Neuronal stem cell (in vitro differentiated cells): ENCODE results near the gene PDE6H.

ENCODE experiments used
- DNase-seq: peaks from one replicate; pipeline ENCODE4 v3.0.0-alpha.2; 2013; ENCODE audit warnings: low spot score
- H2AFZ ChIP-seq: one replicate; pipeline ENCODE4 v1.6.1; 2013; ENCODE audit warnings: mild to moderate bottlenecking, low read length, inconsistent platforms
- H2AK5ac ChIP-seq: 2 replicates; pipeline ENCODE4 v1.6.1; 2013; ENCODE audit warnings: low read depth, mild to moderate bottlenecking, inconsistent platforms, low read length, moderate library complexity, mixed read lengths
- H2BK120ac ChIP-seq: 2 replicates; pipeline ENCODE4 v1.6.1; 2013; ENCODE audit warnings: low read depth, mild to moderate bottlenecking, inconsistent platforms, low read length, moderate library complexity, mixed read lengths
- H2BK12ac ChIP-seq: one replicate; pipeline ENCODE4 v1.6.1; 2013; ENCODE audit warnings: low read length, inconsistent platforms
- H2BK15ac ChIP-seq: 2 replicates; pipeline ENCODE4 v1.6.1; 2013; ENCODE audit warnings: mild to moderate bottlenecking, low read length, inconsistent platforms, mixed read lengths
- H2BK5ac ChIP-seq: one replicate; pipeline ENCODE4 v1.6.1; 2013; ENCODE audit warnings: inconsistent platforms, mild to moderate bottlenecking, low read length, moderate library complexity
- H3K14ac ChIP-seq: one replicate; pipeline ENCODE4 v1.6.1; 2013; ENCODE audit warnings: low read length, inconsistent platforms
- H3K18ac ChIP-seq: 2 replicates; pipeline ENCODE4 v1.6.1; 2013; ENCODE audit warnings: low read length, inconsistent platforms
- H3K23ac ChIP-seq: 2 replicates; pipeline ENCODE4 v1.6.1; 2013; ENCODE audit warnings: low read depth, mild to moderate bottlenecking, mixed read lengths, low read length, inconsistent platforms; ENCODE audit not compliant: poor library complexity
- H3K27ac ChIP-seq: replicated peaks from 3 replicates; pipeline ENCODE4 v1.5.1; 2013; ENCODE audit warnings: low read length, inconsistent platforms
- H3K27me3 ChIP-seq, 3 experiments: 2 replicates each; pipeline ENCODE4 v1.6.1; 2013; ENCODE audit warnings: low read length in 3 of 3, mild to moderate bottlenecking in 2 of 3, inconsistent platforms in 1 of 3, low read depth in 1 of 3, mixed read lengths in 1 of 3, moderate library complexity in 1 of 3; ENCODE audit not compliant: control insufficient read depth in 3 of 3, insufficient read depth in 3 of 3
- H3K36me3 ChIP-seq, 2 donors: replicated peaks in 1 of 2; 2 replicates each; pipeline ENCODE4 v1.6.1; 2013; ENCODE audit warnings: low read length in 2 of 2; ENCODE audit not compliant: control insufficient read depth in 2 of 2, insufficient read depth in 2 of 2
- H3K4ac ChIP-seq: 2 replicates; pipeline ENCODE4 v1.6.1; 2013; ENCODE audit warnings: inconsistent platforms, mild to moderate bottlenecking, low read length, moderate library complexity
- H3K4me1 ChIP-seq, 2 donors: 1 replicate in 1 of 2; 2 replicates in 1 of 2; pipeline ENCODE4 v1.6.1; 2013; ENCODE audit warnings: low read length in 2 of 2, low read depth in 1 of 2; ENCODE audit not compliant: control insufficient read depth in 2 of 2, insufficient read depth in 1 of 2
- H3K4me2 ChIP-seq: one replicate; pipeline ENCODE4 v1.6.1; 2013; ENCODE audit warnings: mild to moderate bottlenecking, low read length, inconsistent platforms; ENCODE audit not compliant: insufficient read depth, poor library complexity, severe bottlenecking
- H3K4me3 ChIP-seq, 2 donors: 2 replicates each; pipeline ENCODE4 v1.5.1; 2013; ENCODE audit warnings: low read length in 2 of 2, mild to moderate bottlenecking in 2 of 2, inconsistent platforms in 1 of 2, moderate library complexity in 1 of 2
- H3K79me1 ChIP-seq: one replicate; pipeline ENCODE4 v1.6.1; 2013; ENCODE audit warnings: low read depth, mild to moderate bottlenecking, inconsistent platforms, low read length, moderate library complexity
- H3K9ac ChIP-seq: one replicate; pipeline ENCODE4 v1.6.1; 2013; ENCODE audit warnings: mild to moderate bottlenecking, low read depth, low read length, inconsistent platforms; ENCODE audit not compliant: poor library complexity
- H3K9me3 ChIP-seq, 2 donors: replicated peaks in 1 of 2; 2 replicates each; pipeline versions ENCODE3 to v1.6.1; 2013; ENCODE audit warnings: low read length in 2 of 2, mild to moderate bottlenecking in 2 of 2, inconsistent platforms in 1 of 2, low read depth in 1 of 2, mixed read lengths in 1 of 2, moderate library complexity in 1 of 2; ENCODE audit not compliant: control insufficient read depth in 2 of 2, insufficient read depth in 1 of 2
- H4K8ac ChIP-seq: one replicate; pipeline ENCODE4 v1.6.1; 2013; ENCODE audit warnings: low read depth, mild to moderate bottlenecking, inconsistent platforms, low read length, moderate library complexity
- H4K91ac ChIP-seq: one replicate; pipeline ENCODE4 v1.6.1; 2013; ENCODE audit warnings: low read length, low read depth, mild to moderate bottlenecking, inconsistent platforms; ENCODE audit not compliant: poor library complexity
- WGBS, 2 donors: extraction: QIAGEN DNeasy Blood & Tissue Kit; methylation state at CpG; one replicate each; pipeline ENCODE4 v1.1.7; 2013; ENCODE audit warnings: missing lambda C conversion rate in 2 of 2, mixed read lengths in 1 of 2; ENCODE audit not compliant: insufficient read length in 2 of 2, insufficient replicate concordance in 1 of 2; ENCODE audit errors: extremely low coverage in 2 of 2; 5-methylcytosine and 5-hydroxymethylcytosine counted together

The PDE6H gene

GRCh38 chr12:14997998-14998397 lies 25.2 kb downstream of the PDE6H start:
- Histone ChIP-seq H3K4me2 (no peak overlapping the region), H3K27ac (no peak overlapping the region), H3K14ac (no peak overlapping the region), H2BK15ac (no peak overlapping the region), H3K4me1 (peaks cover 0 to 8% of the 10 kb centered on the region in 2 donors), H4K8ac (no peak overlapping the region), H2AK5ac (no peak overlapping the region), H3K18ac (no peak overlapping the region), H3K27me3 (peaks cover 0 to 8% (median 0%) of the 10 kb centered on the region in 3 experiments), H2AFZ (no peak overlapping the region), H4K91ac (no peak overlapping the region), H2BK12ac (no peak overlapping the region), H3K4ac (no peak overlapping the region), H3K23ac (no peak overlapping the region), H3K4me3 (no peak overlapping the region), H3K9ac (no peak overlapping the region), H3K9me3 (no peaks in the 10 kb centered on the region), H2BK5ac (no peak overlapping the region), H3K36me3 (no peaks in the 10 kb centered on the region), H3K79me1 (no peaks in the 10 kb centered on the region), H2BK120ac (no peak overlapping the region)
- no CpG with 5 or more reads among the region's 3 CpGs for WGBS, 2 donors
- no peak for DNase-seq

GRCh38 chr12:14999021-14999694 lies 26.3 kb downstream of the PDE6H start:
- H2BK12ac ChIP-seq = no peak overlapping the region
- no peak overlapping the region for H3K4me3 ChIP-seq
- peaks cover 0 to 13% (median 0%) of the 10 kb centered on the region in 3 experiments for H3K27me3 ChIP-seq
- H3K27ac ChIP-seq = no peak overlapping the region
- H2BK5ac ChIP-seq = no peak overlapping the region
- no peak for DNase-seq
- H2BK15ac ChIP-seq = no peak overlapping the region
- H2AK5ac ChIP-seq = no peak overlapping the region
- H2AFZ ChIP-seq = no peak overlapping the region
- H4K91ac ChIP-seq = no peak overlapping the region
- no peak overlapping the region for H3K4ac ChIP-seq
- no peak overlapping the region for H3K18ac ChIP-seq
- peaks cover 0 to 8% of the 10 kb centered on the region in 2 donors for H3K4me1 ChIP-seq
- no peaks in the 10 kb centered on the region for H3K79me1 ChIP-seq
- no peak overlapping the region for H3K14ac ChIP-seq
- no peak overlapping the region for H3K23ac ChIP-seq
- no peak overlapping the region for H3K9ac ChIP-seq
- no peak overlapping the region for H4K8ac ChIP-seq
- no peak overlapping the region for H2BK120ac ChIP-seq
- WGBS, 2 donors = no CpG with 5 or more reads among the region's 2 CpGs
- no peaks in the 10 kb centered on the region for H3K36me3 ChIP-seq
- H3K9me3 ChIP-seq = no peaks in the 10 kb centered on the region
- no peak overlapping the region for H3K4me2 ChIP-seq

- Histone ChIP-seq H2BK15ac (no peak overlapping the region), H2AK5ac (no peak overlapping the region)
- WGBS, 2 donors = no CpG with 5 or more reads among the region's 2 CpGs
Measured at GRCh38 chr12:14999695-15000365, 27.0 kb downstream of the PDE6H start.

GRCh38 chr12:15000575-15000974 lies 27.7 kb downstream of the PDE6H start:
- WGBS, 2 donors = no CpG with 5 or more reads among the region's 2 CpGs
- Histone ChIP-seq H3K9ac (no peak overlapping the region), H4K8ac (no peak overlapping the region)

More at GRCh38 chr12:14999695-15000365, 27.0 kb downstream of the PDE6H start:
- Histone ChIP-seq H3K4me1 (peaks cover 0 to 8% of the 10 kb centered on the region in 2 donors), H3K4me2 (no peak overlapping the region), H3K14ac (no peak overlapping the region), H3K79me1 (no peaks in the 10 kb centered on the region), H3K23ac (no peak overlapping the region), H2BK5ac (no peak overlapping the region), H4K91ac (no peak overlapping the region), H3K27me3 (peaks cover 0 to 16% (median 0%) of the 10 kb centered on the region in 3 experiments), H3K9ac (no peak overlapping the region), H2AFZ (no peak overlapping the region), H4K8ac (no peak overlapping the region), H3K9me3 (no peaks in the 10 kb centered on the region), H3K4ac (no peak overlapping the region), H3K36me3 (no peaks in the 10 kb centered on the region), H2BK12ac (no peak overlapping the region), H3K18ac (no peak overlapping the region), H3K4me3 (no peak overlapping the region), H2BK120ac (no peak overlapping the region), H3K27ac (no peak overlapping the region)
- DNase-seq = no peak

More at GRCh38 chr12:15000575-15000974, 27.7 kb downstream of the PDE6H start:
- no peak overlapping the region for H4K91ac ChIP-seq
- no peak overlapping the region for H2BK12ac ChIP-seq
- H2AK5ac ChIP-seq = no peak overlapping the region
- H3K4ac ChIP-seq = no peak overlapping the region
- DNase-seq = no peak
- H3K27ac ChIP-seq = no peak overlapping the region
- no peaks in the 10 kb centered on the region for H3K9me3 ChIP-seq
- peaks cover 0 to 8% of the 10 kb centered on the region in 2 donors for H3K4me1 ChIP-seq
- no peak overlapping the region for H2BK5ac ChIP-seq
- no peak overlapping the region for H3K18ac ChIP-seq
- H3K36me3 ChIP-seq = no peaks in the 10 kb centered on the region
- no peak overlapping the region for H3K4me2 ChIP-seq
- H3K4me3 ChIP-seq = no peak overlapping the region
- no peak overlapping the region for H2BK120ac ChIP-seq
- no peak overlapping the region for H2BK15ac ChIP-seq
- no peaks in the 10 kb centered on the region for H3K79me1 ChIP-seq
- H3K27me3 ChIP-seq = peaks cover 0 to 20% (median 0%) of the 10 kb centered on the region in 3 experiments
- H3K23ac ChIP-seq = no peak overlapping the region
- no peak overlapping the region for H3K14ac ChIP-seq
- no peak overlapping the region for H2AFZ ChIP-seq
